Stomach (tissue), 4 donors: ENCODE results near the gene MAP3K20.
"Not testable (repeated sequence)": the region's sequence is repeated elsewhere in the genome, so short reads cannot be mapped to it uniquely, and the experiment has no call there.

Source experiments
- CTCF ChIP-seq, 7 experiments: fragments of 450-650 bp in 4 of 7; fragments of 200-600 bp in 3 of 7; sonication (generic) in 3 of 7; IDR thresholded peaks; one replicate each; pipeline ENCODE4 v1.5.1; 2016 to 2019; ENCODE audit warnings: antibody characterized with exemption in 7 of 7, control low read depth in 2 of 7, mild to moderate bottlenecking in 1 of 7
- EP300 ChIP-seq: sonication (generic); formaldehyde crosslinking; IDR thresholded peaks from one replicate; pipeline ENCODE4 v1.6.1; 2017; ENCODE audit warnings: antibody characterized with exemption
- POLR2A ChIP-seq, 4 donors: fragments of 450-650 bp; IDR thresholded peaks; one replicate each; pipeline ENCODE4 v1.6.1; 2016; ENCODE audit warnings: antibody characterized with exemption in 4 of 4, control low read depth in 2 of 4, mild to moderate bottlenecking in 1 of 4, moderate library complexity in 1 of 4
- POLR2AphosphoS5 ChIP-seq, 3 donors: sonication (generic); formaldehyde crosslinking; IDR thresholded peaks; one replicate each; pipeline ENCODE4 v1.6.1; 2016; ENCODE audit warnings: antibody characterized with exemption in 3 of 3

- TF ChIP-seq CTCF (IDR thresholded peaks at IDR 0.05); EP300; POLR2A (IDR thresholded peaks at IDR 0.05); POLR2AphosphoS5 (IDR thresholded peaks at IDR 0.05): not testable (repeated sequence)
Observed at GRCh38 chr2:173309370-173309769, 233.7 kb downstream of the MAP3K20 start.
